Neural cell (in vitro differentiated cells): ENCODE measurements around the gene APIP.

Experiments
- EP300 ChIP-seq: fragments of 450-650 bp; conservative IDR thresholded peaks from 2 replicates; pipeline ENCODE4 v1.6.1; 2014; ENCODE audit warnings: antibody characterized with exemption, mild to moderate bottlenecking, moderate library complexity; ENCODE audit not compliant: poor library complexity, severe bottlenecking
- EZH2 ChIP-seq: fragments of 200-600, 300-800 bp; shearing (Covaris generic), sonication (generic); IDR thresholded peaks from 2 replicates; pipeline ENCODE4 v1.6.1; 2014; ENCODE audit warnings: antibody characterized with exemption, low read length, borderline replicate concordance, mild to moderate bottlenecking; ENCODE audit not compliant: insufficient read depth, poor library complexity, severe bottlenecking
- POLR2AphosphoS5 ChIP-seq: IDR thresholded peaks from 2 replicates; pipeline ENCODE4 v1.6.1; 2012
- TF ChIP-seq, protein P1 (sequence below): fragments of 450-650 bp; IDR thresholded peaks from 2 replicates; pipeline ENCODE4 v1.5.1; 2014; ENCODE audit warnings: antibody characterized with exemption, mild to moderate bottlenecking, moderate library complexity; ENCODE audit not compliant: poor library complexity, severe bottlenecking
- TF ChIP-seq, protein P2 (sequence below): IDR thresholded peaks from 2 replicates; pipeline ENCODE4 v1.6.1; 2012; ENCODE audit warnings: borderline replicate concordance

DNA sequence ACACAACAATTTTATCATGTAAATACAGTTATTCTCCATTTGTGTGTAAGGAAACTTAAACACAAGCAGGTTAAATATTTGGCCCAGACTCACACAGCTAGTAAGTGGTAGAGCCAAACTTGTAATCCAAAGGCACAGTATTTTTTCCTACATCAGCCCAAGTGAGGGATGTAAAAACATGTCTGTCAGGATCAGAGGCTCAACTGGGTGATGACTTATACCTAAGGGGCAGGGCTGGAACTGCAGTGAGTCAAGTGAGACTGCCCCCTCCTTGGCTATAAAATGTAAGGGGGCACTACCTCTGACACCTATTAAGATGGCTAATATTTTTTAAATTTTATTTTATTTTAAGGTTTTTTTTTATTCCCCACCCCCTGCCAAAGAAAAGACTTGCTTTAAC is 82.6 kb downstream of the APIP start:
- TF ChIP-seq, protein P1, sequence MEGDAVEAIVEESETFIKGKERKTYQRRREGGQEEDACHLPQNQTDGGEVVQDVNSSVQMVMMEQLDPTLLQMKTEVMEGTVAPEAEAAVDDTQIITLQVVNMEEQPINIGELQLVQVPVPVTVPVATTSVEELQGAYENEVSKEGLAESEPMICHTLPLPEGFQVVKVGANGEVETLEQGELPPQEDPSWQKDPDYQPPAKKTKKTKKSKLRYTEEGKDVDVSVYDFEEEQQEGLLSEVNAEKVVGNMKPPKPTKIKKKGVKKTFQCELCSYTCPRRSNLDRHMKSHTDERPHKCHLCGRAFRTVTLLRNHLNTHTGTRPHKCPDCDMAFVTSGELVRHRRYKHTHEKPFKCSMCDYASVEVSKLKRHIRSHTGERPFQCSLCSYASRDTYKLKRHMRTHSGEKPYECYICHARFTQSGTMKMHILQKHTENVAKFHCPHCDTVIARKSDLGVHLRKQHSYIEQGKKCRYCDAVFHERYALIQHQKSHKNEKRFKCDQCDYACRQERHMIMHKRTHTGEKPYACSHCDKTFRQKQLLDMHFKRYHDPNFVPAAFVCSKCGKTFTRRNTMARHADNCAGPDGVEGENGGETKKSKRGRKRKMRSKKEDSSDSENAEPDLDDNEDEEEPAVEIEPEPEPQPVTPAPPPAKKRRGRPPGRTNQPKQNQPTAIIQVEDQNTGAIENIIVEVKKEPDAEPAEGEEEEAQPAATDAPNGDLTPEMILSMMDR, result no peak
- TF ChIP-seq, protein P2, sequence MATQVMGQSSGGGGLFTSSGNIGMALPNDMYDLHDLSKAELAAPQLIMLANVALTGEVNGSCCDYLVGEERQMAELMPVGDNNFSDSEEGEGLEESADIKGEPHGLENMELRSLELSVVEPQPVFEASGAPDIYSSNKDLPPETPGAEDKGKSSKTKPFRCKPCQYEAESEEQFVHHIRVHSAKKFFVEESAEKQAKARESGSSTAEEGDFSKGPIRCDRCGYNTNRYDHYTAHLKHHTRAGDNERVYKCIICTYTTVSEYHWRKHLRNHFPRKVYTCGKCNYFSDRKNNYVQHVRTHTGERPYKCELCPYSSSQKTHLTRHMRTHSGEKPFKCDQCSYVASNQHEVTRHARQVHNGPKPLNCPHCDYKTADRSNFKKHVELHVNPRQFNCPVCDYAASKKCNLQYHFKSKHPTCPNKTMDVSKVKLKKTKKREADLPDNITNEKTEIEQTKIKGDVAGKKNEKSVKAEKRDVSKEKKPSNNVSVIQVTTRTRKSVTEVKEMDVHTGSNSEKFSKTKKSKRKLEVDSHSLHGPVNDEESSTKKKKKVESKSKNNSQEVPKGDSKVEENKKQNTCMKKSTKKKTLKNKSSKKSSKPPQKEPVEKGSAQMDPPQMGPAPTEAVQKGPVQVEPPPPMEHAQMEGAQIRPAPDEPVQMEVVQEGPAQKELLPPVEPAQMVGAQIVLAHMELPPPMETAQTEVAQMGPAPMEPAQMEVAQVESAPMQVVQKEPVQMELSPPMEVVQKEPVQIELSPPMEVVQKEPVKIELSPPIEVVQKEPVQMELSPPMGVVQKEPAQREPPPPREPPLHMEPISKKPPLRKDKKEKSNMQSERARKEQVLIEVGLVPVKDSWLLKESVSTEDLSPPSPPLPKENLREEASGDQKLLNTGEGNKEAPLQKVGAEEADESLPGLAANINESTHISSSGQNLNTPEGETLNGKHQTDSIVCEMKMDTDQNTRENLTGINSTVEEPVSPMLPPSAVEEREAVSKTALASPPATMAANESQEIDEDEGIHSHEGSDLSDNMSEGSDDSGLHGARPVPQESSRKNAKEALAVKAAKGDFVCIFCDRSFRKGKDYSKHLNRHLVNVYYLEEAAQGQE, result no peak
- TF ChIP-seq EP300, result no peak
- no peak for TF ChIP-seq POLR2AphosphoS5
- no peak for TF ChIP-seq EZH2
